ENCODE data around the gene LRRC32. TPM values are rescaled to one million over a fixed set of nuclear protein-coding genes. Genes with fewer than 3 reads are reported as not detected.

LRRC32 gene
- total and polyA plus RNA-seq, 9 of the 15 experiments (the other 6 are each of a cell fraction or from before 2014, with no cell fraction given): 0.10 to 0.50 (median 0.19) TPM; not detected in 5

DNA sequence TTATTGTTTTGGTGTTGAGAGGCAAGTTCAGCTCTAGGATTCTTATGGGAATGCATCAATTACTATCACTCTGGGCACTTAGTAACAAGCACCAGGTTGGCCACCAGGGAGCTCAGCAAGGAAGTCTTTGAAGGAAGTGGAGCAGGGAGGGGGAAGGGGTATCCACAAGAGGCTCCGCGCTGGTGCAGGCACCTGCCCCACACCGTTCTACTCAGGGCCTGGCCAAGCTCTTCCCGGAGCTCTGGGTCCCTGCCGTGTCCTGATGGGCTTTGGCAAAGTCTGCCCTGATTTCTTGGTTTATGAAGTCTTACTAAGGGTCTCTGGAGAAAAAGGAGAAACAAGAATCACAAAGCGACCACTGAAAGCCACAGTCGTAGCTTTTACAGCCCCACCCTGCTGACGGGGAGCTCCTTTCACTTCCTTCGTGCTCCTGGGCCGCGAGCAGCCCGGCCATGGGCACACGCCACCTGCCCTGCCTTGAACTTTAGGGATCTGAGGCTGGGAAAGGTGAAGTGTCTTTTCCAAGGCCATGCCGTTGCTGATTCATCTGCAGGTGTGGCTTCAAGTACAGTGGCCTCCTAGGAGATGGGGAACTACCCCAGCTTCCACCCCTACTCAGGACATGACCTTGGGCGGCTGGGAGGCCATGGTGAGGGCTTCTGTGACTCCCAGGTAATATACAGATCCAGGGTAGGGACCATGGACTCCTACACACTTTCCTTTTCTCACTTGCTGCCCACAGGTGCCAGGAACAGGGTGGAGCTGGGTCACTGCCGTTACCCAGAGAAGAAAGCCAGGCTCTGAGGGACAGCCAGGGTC is 15.9 kb upstream of the LRRC32 start:
- H4K20me1 ChIP-seq (replicated peaks; ENCODE audit: control insufficient read depth, insufficient read depth, low read length): no peaks in the 10 kb centered on the region
- no TSS peak for BruUV-seq (replicated peaks)
- no peak overlapping the region for H3K27ac ChIP-seq (ENCODE audit: extremely low read depth, low read depth, low read length)
- H2AFZ ChIP-seq (ENCODE audit: low read depth, low read length): no peak overlapping the region; the same call in 1 of the 2 replicates
- in situ Hi-C loops (cut with MboI) (no loop called here), intact Hi-C loops (cut with micrococcal nuclease) (loop anchor here (10.0 kb wide), 1 partner anchor 482 kb away; the partner anchor contains the start of gene WNT11)
- H3K79me2 ChIP-seq (ENCODE audit: control insufficient read depth, insufficient read depth, low read length): no peaks in the 10 kb centered on the region
- ChIA-PET CTCF (ENCODE audit: low intra/inter-chr PET ratio) (no interaction called here), POLR2A (interaction anchor here (0.5 to 1.3 kb wide), 7 partner anchors 8 to 488 kb away, joined by 3 to 4 read pairs (median 3); no protein-coding TSS in a partner anchor)
- DNase-seq (ENCODE audit: extremely low read depth in 1 of 4, low spot score in 3 of 4) (no peak), ATAC-seq (no peak), FAIRE-seq (no peak)
- no peaks in the 10 kb centered on the region for H3K9me3 ChIP-seq (replicated peaks; ENCODE audit: control insufficient read depth, insufficient read depth, low read depth, low read length)
- WGBS (ENCODE audit: insufficient coverage, low coverage, missing lambda C conversion rate): 39% methylated on average over 13 of the region's 16 CpGs
- H3K4me3 ChIP-seq: no peak overlapping the region
- H3K36me3 ChIP-seq (ENCODE audit: control insufficient read depth, insufficient read depth, low read length): no peaks in the 10 kb centered on the region
- no peak overlapping the region for H3K4me2 ChIP-seq (ENCODE audit: insufficient read depth, low read length)
- peak overlapping the region in 1 of 2 experiments; percentile 43; a peak in 1 of 4 replicates for H3K9ac ChIP-seq (ENCODE audit: insufficient read depth in 1 of 2, low read depth in 2 of 2, low read length in 2 of 2)
- H3K9me1 ChIP-seq (ENCODE audit: control insufficient read depth, insufficient read depth, low read length): no peaks in the 10 kb centered on the region
- peaks cover 0 to 13% of the 10 kb centered on the region in 2 experiments; a peak in 3 of 5 replicates for H3K27me3 ChIP-seq (ENCODE audit: control insufficient read depth in 2 of 2, insufficient read depth in 2 of 2, low read length in 2 of 2)
- no peak for TF ChIP-seq FOXM1 (IDR thresholded peaks at IDR 0.05; ENCODE audit: low read depth)
- no peak for TF ChIP-seq FOXM1 (CRISPR knock-in tag; IDR thresholded peaks at IDR 0.05; ENCODE audit: low read depth)
- peak; percentile 57 for TF ChIP-seq ESRRA (IDR thresholded peaks at IDR 0.05; ENCODE audit: borderline replicate concordance, low read depth)
- peaks cover 0 to 29% of the 10 kb centered on the region in 2 experiments; a peak in 3 of 5 replicates for H3K4me1 ChIP-seq (replicated peaks in 1 of 2; ENCODE audit: control insufficient read depth in 2 of 2, insufficient read depth in 2 of 2, low read length in 2 of 2)

GRCh38 chr11:76685831-76686230 is 15.3 kb upstream of the LRRC32 start:
- Histone ChIP-seq H3K9me1 (ENCODE audit: control insufficient read depth, insufficient read depth, low read length) (no peaks in the 10 kb centered on the region), H3K27me3 (ENCODE audit: control insufficient read depth in 2 of 2, insufficient read depth in 2 of 2, low read length in 2 of 2) (peaks cover 0 to 15% of the 10 kb centered on the region in 2 experiments; a peak in 3 of 5 replicates), H3K9me3 (replicated peaks; ENCODE audit: control insufficient read depth, insufficient read depth, low read depth, low read length) (no peaks in the 10 kb centered on the region), H3K79me2 (ENCODE audit: control insufficient read depth, insufficient read depth, low read length) (no peaks in the 10 kb centered on the region), H3K4me1 (replicated peaks in 1 of 2; ENCODE audit: control insufficient read depth in 2 of 2, insufficient read depth in 2 of 2, low read length in 2 of 2) (peaks cover 0 to 31% of the 10 kb centered on the region in 2 experiments; a peak in 3 of 5 replicates), H2AFZ (ENCODE audit: low read depth, low read length) (no peak overlapping the region), H3K36me3 (ENCODE audit: control insufficient read depth, insufficient read depth, low read length) (no peaks in the 10 kb centered on the region), H3K4me3 (no peak overlapping the region), H3K4me2 (ENCODE audit: insufficient read depth, low read length) (no peak overlapping the region), H3K9ac (ENCODE audit: insufficient read depth in 1 of 2, low read depth in 2 of 2, low read length in 2 of 2) (no peak overlapping the region), H3K27ac (ENCODE audit: extremely low read depth, low read depth, low read length) (no peak overlapping the region), H4K20me1 (replicated peaks; ENCODE audit: control insufficient read depth, insufficient read depth, low read length) (no peaks in the 10 kb centered on the region)
- POLR2A ChIA-PET: interaction anchor here (0.5 to 1.3 kb wide), 5 partner anchors 8 to 24 kb away, joined by 3 to 4 read pairs (median 3); no protein-coding TSS in a partner anchor
- TF ChIP-seq TEAD4 (IDR thresholded peaks at IDR 0.05; ENCODE audit: low read length) (no peak), TEAD4 (CRISPR knock-in tag; IDR thresholded peaks at IDR 0.05; ENCODE audit: borderline replicate concordance) (no peak), TFAP4 (CRISPR knock-in tag; IDR thresholded peaks at IDR 0.05; ENCODE audit: borderline replicate concordance) (peak; percentile 5; the same call in 1 of the 2 replicates)
- no peak for FAIRE-seq
- no peak for ATAC-seq
- DNase-seq (ENCODE audit: extremely low read depth in 1 of 4, low spot score in 3 of 4): no peak
- BruUV-seq (replicated peaks): no TSS peak
- 17% methylated on average over 6 of the region's 7 CpGs for WGBS (ENCODE audit: insufficient coverage, low coverage, missing lambda C conversion rate)
- CTCF ChIA-PET (ENCODE audit: low intra/inter-chr PET ratio): no interaction called here
- intact Hi-C loops (cut with micrococcal nuclease): loop anchor here (10.0 kb wide), 1 partner anchor 481 kb away; the partner anchor contains the start of gene WNT11
- in situ Hi-C loops (cut with MboI): no loop called here
